IMR-90 (cell line): ENCODE data around the gene SPECC1L. TPM values are rescaled to one million over a fixed set of nuclear protein-coding genes. Genes with fewer than 3 reads are reported as not detected.
A peak's percentile ranks its signal among the peaks of the same experiment; 100 is the strongest.

Experiments used
- ATAC-seq: fragments of 200-7000 bp; cut with Tn5 transposase; 2 replicates; pipeline ENCODE4 v1.9.1; 2020; ENCODE audit warnings: low read depth, mild to moderate bottlenecking, moderate library complexity
- BruUV-seq: library from RNA; stranded (reverse); fragments of 400-500 nt; replicated peaks from 2 replicates; lab custom pipeline; 2021; lab: Mats Ljungman, UMichigan
- CTCF ChIA-PET: fragments of 300-600 bp; formaldehyde crosslinking; extraction: SDS; loops from one replicate; lab custom pipeline; 2021; ENCODE audit warnings: antibody characterized with exemption; lab: Yijun Ruan, JAX
- POLR2A ChIA-PET: fragments of 300-600 bp; sonication (Branson Sonifier 250); formaldehyde crosslinking; loops from one replicate; lab custom pipeline; 2022; ENCODE audit warnings: antibody characterized with exemption; ENCODE audit not compliant: unreplicated experiment; lab: Charles Lee
- DNase-seq: peaks from one replicate; pipeline ENCODE4 v3.0.0; 2013
- H2AFZ ChIP-seq: replicated peaks from 2 replicates; pipeline ENCODE3; 2013; ENCODE audit warnings: low read length, mild to moderate bottlenecking; ENCODE audit not compliant: poor library complexity
- H2AK5ac ChIP-seq: 2 replicates; pipeline ENCODE4 v1.6.1; 2013; ENCODE audit warnings: low read depth, low read length, inconsistent platforms
- H2AK9ac ChIP-seq: replicated peaks from 2 replicates; pipeline ENCODE3; 2013; ENCODE audit warnings: mild to moderate bottlenecking, low read depth, low read length, moderate library complexity; ENCODE audit not compliant: poor library complexity
- H2BK120ac ChIP-seq: 2 replicates; pipeline ENCODE4 v1.6.1; 2013; ENCODE audit warnings: low read depth, low read length, inconsistent platforms
- H2BK15ac ChIP-seq: 3 replicates; pipeline ENCODE4 v1.6.1; 2013; ENCODE audit warnings: low read depth, low read length, inconsistent platforms
- H2BK20ac ChIP-seq: 2 replicates; pipeline ENCODE4 v1.6.1; 2013; ENCODE audit warnings: low read depth, mild to moderate bottlenecking, inconsistent platforms, low read length, moderate library complexity
- H2BK5ac ChIP-seq: 2 replicates; pipeline ENCODE4 v1.6.1; 2013; ENCODE audit warnings: mild to moderate bottlenecking, low read depth, low read length, inconsistent platforms; ENCODE audit not compliant: poor library complexity, severe bottlenecking
- H3K14ac ChIP-seq: replicated peaks from 2 replicates; pipeline ENCODE4 v1.6.1; 2013; ENCODE audit warnings: low read depth, low read length, inconsistent platforms
- H3K18ac ChIP-seq: 2 replicates; pipeline ENCODE4 v1.6.1; 2013; ENCODE audit warnings: low read depth, low read length, control low read depth
- H3K23ac ChIP-seq: 2 replicates; pipeline ENCODE4 v1.6.1; 2013; ENCODE audit warnings: low read depth, low read length, inconsistent platforms
- H3K27ac ChIP-seq: 2 replicates; pipeline ENCODE4 v1.5.1; 2013; ENCODE audit warnings: mild to moderate bottlenecking, control low read depth, low read length; ENCODE audit not compliant: insufficient read depth
- H3K27me3 ChIP-seq: 2 replicates; pipeline ENCODE4 v1.6.1; 2013; ENCODE audit warnings: low read length; ENCODE audit not compliant: control insufficient read depth, insufficient read depth
- H3K36me3 ChIP-seq: 2 replicates; pipeline ENCODE4 v1.6.1; 2013; ENCODE audit warnings: low read length, mixed read lengths; ENCODE audit not compliant: control insufficient read depth, insufficient read depth
- H3K4ac ChIP-seq: 2 replicates; pipeline ENCODE4 v1.6.1; 2013; ENCODE audit warnings: low read depth, low read length, inconsistent platforms
- H3K4me1 ChIP-seq: 2 replicates; pipeline ENCODE4 v1.6.1; 2013; ENCODE audit warnings: low read length, mixed read lengths; ENCODE audit not compliant: control insufficient read depth, insufficient read depth
- H3K4me2 ChIP-seq: 2 replicates; pipeline ENCODE4 v1.6.1; 2013; ENCODE audit warnings: low read depth, mild to moderate bottlenecking, control low read depth, low read length, moderate library complexity
- H3K4me3 ChIP-seq: 2 replicates; pipeline ENCODE4 v1.5.1; 2013; ENCODE audit warnings: low read depth, mild to moderate bottlenecking, control low read depth, low read length, moderate library complexity; ENCODE audit not compliant: insufficient read depth
- H3K56ac ChIP-seq: 2 replicates; pipeline ENCODE4 v1.6.1; 2013; ENCODE audit warnings: low read length, inconsistent platforms; ENCODE audit not compliant: insufficient read depth; ENCODE audit errors: extremely low read depth
- H3K79me1 ChIP-seq, 2 experiments: 2 replicates each; pipeline ENCODE4 v1.6.1; 2013; ENCODE audit warnings: low read length in 2 of 2, inconsistent platforms in 1 of 2, low read depth in 1 of 2
- H3K9ac ChIP-seq: 2 replicates; pipeline ENCODE4 v1.6.1; 2013; ENCODE audit warnings: low read depth, low read length, control low read depth
- H3K9me1 ChIP-seq: 2 replicates; pipeline ENCODE4 v1.6.1; 2013; ENCODE audit warnings: low read length, inconsistent platforms; ENCODE audit not compliant: insufficient read depth
- H3K9me3 ChIP-seq: 2 replicates; pipeline ENCODE4 v1.6.1; 2013; ENCODE audit warnings: low read length; ENCODE audit not compliant: control insufficient read depth, insufficient read depth
- H4K20me1 ChIP-seq: 2 replicates; pipeline ENCODE4 v1.6.1; 2013; ENCODE audit warnings: low read length, inconsistent platforms; ENCODE audit not compliant: insufficient read depth
- H4K5ac ChIP-seq: 2 replicates; pipeline ENCODE4 v1.6.1; 2013; ENCODE audit warnings: mild to moderate bottlenecking, low read depth, low read length, control low read depth
- H4K8ac ChIP-seq, 2 experiments: 2 replicates each; pipeline ENCODE4 v1.6.1; 2013; ENCODE audit warnings: low read depth in 2 of 2, low read length in 2 of 2, control low read depth in 1 of 2, inconsistent platforms in 1 of 2
- H4K91ac ChIP-seq: 2 replicates; pipeline ENCODE4 v1.6.1; 2013; ENCODE audit warnings: low read depth, low read length, inconsistent platforms; ENCODE audit not compliant: insufficient read depth
- CHD1 ChIP-seq: IDR thresholded peaks from 2 replicates; pipeline ENCODE4 v1.6.1; 2012; ENCODE audit warnings: low read depth, low read length, improper control_type of control experiment
- FOS ChIP-seq: fragments of 150-350 bp; IDR thresholded peaks from 2 replicates; pipeline ENCODE4 v1.6.1; 2016; ENCODE audit warnings: low read depth, low read length
- MXI1 ChIP-seq: IDR thresholded peaks from 2 replicates; pipeline ENCODE4 v1.6.1; 2012; ENCODE audit warnings: low read depth, mild to moderate bottlenecking, low read length, moderate library complexity, borderline replicate concordance
- NFE2L2 ChIP-seq: fragments of 150-350 bp; IDR thresholded peaks from 2 replicates; pipeline ENCODE4 v1.6.1; 2016; ENCODE audit warnings: low read depth, mild to moderate bottlenecking, low read length
- WGBS, 2 experiments: methylation state at CpG; one replicate each; pipeline versions ENCODE4 v1.1.5 to v1.1.7; 2013; ENCODE audit warnings: missing lambda C conversion rate in 2 of 2; ENCODE audit not compliant: insufficient read length in 1 of 2; ENCODE audit errors: extremely low coverage in 2 of 2; 5-methylcytosine and 5-hydroxymethylcytosine counted together
- dilution Hi-C: fragments of 300-500 bp; cut with HindIII; formaldehyde crosslinking; loops from one replicate; pipeline ENCODE4 v1.14.3; 2018; ENCODE audit warnings: low sequenced_read_pairs; ENCODE audit not compliant: unreplicated experiment
- in situ Hi-C: fragments of 300-500 bp; cut with MboI; formaldehyde crosslinking; loops from 3 replicates; pipeline ENCODE4 v1.14.3; 2019; ENCODE audit warnings: low sequenced_read_pairs, inconsistent platforms, mixed read lengths
- intact Hi-C: fragments of 100-400 bp; cut with micrococcal nuclease; formaldehyde crosslinking; loops from 2 replicates; pipeline ENCODE4 v1.10.0; 2022
- polyA plus RNA-seq, 3 experiments: library from polyadenylated mRNA; depleted of rRNA; stranded (reverse); fragments of >200 nt; gene quantifications; 2 replicates each; pipeline ENCODE4 v1.2.3, GENCODE V29; 2012; ENCODE audit warnings: low replicate concordance in 1 of 3
- total RNA-seq: library from RNA; depleted of rRNA; stranded (reverse); fragments of >200 nt; gene quantifications from 2 replicates; pipeline ENCODE4 v1.2.3, GENCODE V29; 2012
- TF ChIP-seq, protein P1 (sequence below): conservative IDR thresholded peaks from 2 replicates; pipeline ENCODE4 v1.5.1; 2012; ENCODE audit warnings: mild to moderate bottlenecking, low read depth, low read length, improper control_type of control experiment

Gene SPECC1L
- total and polyA plus RNA-seq, 2 of the 4 experiments (the other 2 are of a cell fraction), result 18.7 to 44.1 TPM

DNA sequence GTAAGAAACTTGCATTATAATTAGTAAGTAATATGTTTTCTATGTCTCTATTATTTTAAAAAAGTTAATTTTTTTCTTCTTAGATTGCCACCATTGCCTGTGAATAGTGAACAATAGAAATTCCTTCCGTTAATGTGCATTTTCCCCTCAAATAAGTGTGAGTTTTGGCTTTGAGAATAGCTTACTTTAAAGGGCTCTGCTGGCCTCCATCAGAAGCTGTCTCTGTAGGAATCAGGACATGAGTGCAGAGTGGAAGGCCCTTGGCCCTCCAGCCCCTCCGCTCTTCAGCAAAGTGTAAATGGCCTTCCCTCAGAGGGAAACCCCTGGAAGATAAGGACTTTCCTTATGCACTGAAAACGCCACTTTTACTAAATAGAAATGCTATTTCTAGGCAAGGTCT lies 132.7 kb downstream of the SPECC1L start:
- ChIA-PET CTCF (interaction anchor here (1.2 to 1.3 kb wide), 2 partner anchors 12 to 119 kb away, joined by 3 read pairs; no protein-coding TSS in a partner anchor), POLR2A (no interaction called here)
- H3K18ac ChIP-seq, result no peak overlapping the region
- H3K27ac ChIP-seq, result no peak overlapping the region
- H4K20me1 ChIP-seq, result peaks cover 15% of the 10 kb centered on the region
- H3K9me1 ChIP-seq, result peaks cover 50% of the 10 kb centered on the region
- H3K14ac ChIP-seq, result peak overlapping the region; percentile 53
- peaks cover 39% of the 10 kb centered on the region for H3K4me1 ChIP-seq
- no peak for ATAC-seq
- H2BK15ac ChIP-seq, result peak overlapping the region; percentile 69; the same call in 2 of the 3 replicates
- no peaks in the 10 kb centered on the region for H3K27me3 ChIP-seq
- in situ Hi-C loops (no loop called here), intact Hi-C loops (no loop called here), dilution Hi-C loops (no loop called here)
- H4K8ac ChIP-seq, result peak overlapping the region in 1 of 2 experiments; percentile 8; a peak in 1 of 4 replicates
- H3K56ac ChIP-seq, result no peak overlapping the region
- H3K4me2 ChIP-seq, result no peak overlapping the region
- no peak overlapping the region for H4K5ac ChIP-seq
- H2BK20ac ChIP-seq, result peak overlapping the region; percentile 57; the same call in 1 of the 2 replicates
- no CpG with 5 or more reads among the region's 3 CpGs for WGBS, 2 experiments
- no peak overlapping the region for H3K9ac ChIP-seq
- H3K4ac ChIP-seq, result 0 out of 2 replicates have a peak overlapping the region, but pooled peaks have one; percentile 54
- no peak overlapping the region for H3K4me3 ChIP-seq
- H3K23ac ChIP-seq, result peak overlapping the region; percentile 28; the same call in 1 of the 2 replicates
- DNase-seq, result no peak
- H2AK5ac ChIP-seq, result peak overlapping the region; percentile 16; the same call in 1 of the 2 replicates
- TF ChIP-seq CHD1 (no peak), MXI1 (no peak), FOS (no peak), NFE2L2 (no peak)
- TF ChIP-seq, protein P1, sequence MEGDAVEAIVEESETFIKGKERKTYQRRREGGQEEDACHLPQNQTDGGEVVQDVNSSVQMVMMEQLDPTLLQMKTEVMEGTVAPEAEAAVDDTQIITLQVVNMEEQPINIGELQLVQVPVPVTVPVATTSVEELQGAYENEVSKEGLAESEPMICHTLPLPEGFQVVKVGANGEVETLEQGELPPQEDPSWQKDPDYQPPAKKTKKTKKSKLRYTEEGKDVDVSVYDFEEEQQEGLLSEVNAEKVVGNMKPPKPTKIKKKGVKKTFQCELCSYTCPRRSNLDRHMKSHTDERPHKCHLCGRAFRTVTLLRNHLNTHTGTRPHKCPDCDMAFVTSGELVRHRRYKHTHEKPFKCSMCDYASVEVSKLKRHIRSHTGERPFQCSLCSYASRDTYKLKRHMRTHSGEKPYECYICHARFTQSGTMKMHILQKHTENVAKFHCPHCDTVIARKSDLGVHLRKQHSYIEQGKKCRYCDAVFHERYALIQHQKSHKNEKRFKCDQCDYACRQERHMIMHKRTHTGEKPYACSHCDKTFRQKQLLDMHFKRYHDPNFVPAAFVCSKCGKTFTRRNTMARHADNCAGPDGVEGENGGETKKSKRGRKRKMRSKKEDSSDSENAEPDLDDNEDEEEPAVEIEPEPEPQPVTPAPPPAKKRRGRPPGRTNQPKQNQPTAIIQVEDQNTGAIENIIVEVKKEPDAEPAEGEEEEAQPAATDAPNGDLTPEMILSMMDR, result no peak
- no TSS peak for BruUV-seq
- peaks cover 37 to 86% of the 10 kb centered on the region in 2 experiments for H3K79me1 ChIP-seq
- H2BK120ac ChIP-seq, result peak overlapping the region; percentile 30; the same call in 1 of the 2 replicates
- H4K91ac ChIP-seq, result peak overlapping the region; percentile 26; the same call in 1 of the 2 replicates
- H3K9me3 ChIP-seq, result no peaks in the 10 kb centered on the region
- no peak overlapping the region for H2AFZ ChIP-seq
- H3K36me3 ChIP-seq, result peaks cover 14% of the 10 kb centered on the region
- no peak overlapping the region for H2AK9ac ChIP-seq
- no peak overlapping the region for H2BK5ac ChIP-seq
